SK-N-SH (cell line): ENCODE measurements around the gene DENND2A. TPM values are rescaled to one million over a fixed set of nuclear protein-coding genes. Genes with fewer than 3 reads are reported as not detected.
A peak's percentile ranks its signal among the peaks of the same experiment; 100 is the strongest.
"Not testable (repeated sequence)": the region's sequence is repeated elsewhere in the genome, so short reads cannot be mapped to it uniquely, and the experiment has no call there.

Source experiments
- CTCF ChIA-PET: fragments of 300-600, 350-600 bp; formaldehyde crosslinking; extraction: SDS; loops from one replicate; lab custom pipeline; 2021; lab: Yijun Ruan, JAX
- POLR2A ChIA-PET: fragments of 350-600 bp; sonication (Branson Sonifier 250); formaldehyde crosslinking; extraction: SDS; loops from one replicate; lab custom pipeline; 2020; ENCODE audit warnings: antibody characterized with exemption, inconsistent platforms; lab: Yijun Ruan, JAX
- DNase-seq: peaks from one replicate; pipeline ENCODE4 v3.0.0; 2012
- H2AFZ ChIP-seq: fragments of 200-600 bp; sonication (generic); 2 replicates; pipeline ENCODE4 v1.8.1; 2016; ENCODE audit warnings: antibody characterized with exemption, mild to moderate bottlenecking, low read depth
- H3F3A ChIP-seq: fragments of 200-600 bp; sonication (generic); replicated peaks from 2 replicates; pipeline ENCODE3; 2016; ENCODE audit warnings: antibody characterized with exemption, mild to moderate bottlenecking; ENCODE audit not compliant: insufficient read depth
- H3K27ac ChIP-seq, 2 experiments: fragments of 200-500 bp in 1 of 2; fragments of 200-600 bp in 1 of 2; sonication (Bioruptor generic) in 1 of 2; sonication (generic), shearing (Covaris generic) in 1 of 2; 2 replicates each; pipeline versions ENCODE4 v1.5.1 to v1.6.1; 2014 to 2016; ENCODE audit warnings: low read depth in 2 of 2, inconsistent platforms in 1 of 2, low read length in 1 of 2, mild to moderate bottlenecking in 1 of 2, mixed read lengths in 1 of 2
- H3K27me3 ChIP-seq: fragments of 200-600 bp; sonication (generic), shearing (Covaris generic); 2 replicates; pipeline ENCODE4 v1.6.1; 2016; ENCODE audit warnings: mixed run types; ENCODE audit not compliant: insufficient read depth
- H3K36me3 ChIP-seq, 2 experiments: fragments of 200-500 bp in 1 of 2; fragments of 200-600 bp in 1 of 2; sonication (Bioruptor generic) in 1 of 2; sonication (generic) in 1 of 2; replicated peaks in 1 of 2; 2 replicates each; pipeline versions ENCODE3 to v1.5.1; 2014 to 2016; ENCODE audit warnings: low read length in 1 of 2, mild to moderate bottlenecking in 1 of 2; ENCODE audit not compliant: insufficient read depth in 2 of 2, control insufficient read depth in 1 of 2
- H3K4me1 ChIP-seq, 2 experiments: fragments of 200-500 bp in 1 of 2; fragments of 200-600 bp in 1 of 2; sonication (Bioruptor generic) in 1 of 2; sonication (generic), shearing (Covaris generic) in 1 of 2; 2 replicates each; pipeline versions ENCODE4 v1.5.1 to v1.6.1; 2014 to 2016; ENCODE audit warnings: low read depth in 1 of 2, low read length in 1 of 2, mixed run types in 1 of 2; ENCODE audit not compliant: insufficient read depth in 2 of 2, control insufficient read depth in 1 of 2
- H3K4me2 ChIP-seq: fragments of 200-600 bp; sonication (generic), shearing (Covaris generic); 2 replicates; pipeline ENCODE4 v1.6.1; 2017; ENCODE audit warnings: mixed run types
- H3K4me3 ChIP-seq, 2 experiments: fragments of 200-500 bp in 1 of 2; fragments of 200-600 bp in 1 of 2; sonication (Bioruptor generic) in 1 of 2; sonication (generic), shearing (Covaris generic) in 1 of 2; 2 replicates each; pipeline versions ENCODE4 v1.5.1 to v1.8.1; 2014 to 2016; ENCODE audit warnings: low read depth in 2 of 2, inconsistent platforms in 1 of 2, low read length in 1 of 2, mild to moderate bottlenecking in 1 of 2, mixed read lengths in 1 of 2, moderate library complexity in 1 of 2
- H3K79me2 ChIP-seq: fragments of 200-600 bp; sonication (generic); 2 replicates; pipeline ENCODE4 v1.8.1; 2017; ENCODE audit warnings: mild to moderate bottlenecking; ENCODE audit not compliant: insufficient read depth
- H3K9ac ChIP-seq: fragments of 200-600 bp; sonication (generic); 2 replicates; pipeline ENCODE4 v1.6.1; 2017; ENCODE audit warnings: mixed run types
- H3K9me2 ChIP-seq: fragments of 200-600 bp; sonication (generic); 2 replicates; pipeline ENCODE4 v1.6.1; 2017; ENCODE audit warnings: mixed run types
- H3K9me3 ChIP-seq: fragments of 200-600 bp; sonication (generic); 2 replicates; pipeline ENCODE4 v1.6.1; 2017; ENCODE audit warnings: mixed run types, mild to moderate bottlenecking, moderate library complexity
- H4K20me1 ChIP-seq: fragments of 200-600 bp; sonication (generic); 2 replicates; pipeline ENCODE4 v1.6.1; 2017; ENCODE audit warnings: mild to moderate bottlenecking, mixed run types; ENCODE audit not compliant: insufficient read depth
- CTCF ChIP-seq: fragments of 200-600 bp; sonication (generic); IDR thresholded peaks from 2 replicates; pipeline ENCODE4 v1.6.1; 2017; ENCODE audit warnings: antibody characterized with exemption, mild to moderate bottlenecking, moderate library complexity
- FOXJ3 ChIP-seq: sonication (generic); formaldehyde crosslinking; IDR thresholded peaks from 2 replicates; pipeline ENCODE4 v1.5.1; 2020; ENCODE audit warnings: mild to moderate bottlenecking, missing genetic modification reagents
- MAX ChIP-seq: IDR thresholded peaks from 2 replicates; pipeline ENCODE4 v1.4.0; 2012; ENCODE audit warnings: low read depth
- MEF2A ChIP-seq: IDR thresholded peaks from 2 replicates; pipeline ENCODE4 v1.4.0; 2012; ENCODE audit warnings: low read depth, borderline replicate concordance
- PBX3 ChIP-seq: IDR thresholded peaks from 2 replicates; pipeline ENCODE4; 2012
- RCOR1 ChIP-seq: fragments of 150-350 bp; IDR thresholded peaks from 2 replicates; pipeline ENCODE4 v1.6.1; 2017; ENCODE audit warnings: antibody characterized with exemption, low read length
- TEAD4 ChIP-seq: IDR thresholded peaks from 2 replicates; pipeline ENCODE4 v1.4.0; 2012; ENCODE audit warnings: mild to moderate bottlenecking, borderline replicate concordance; ENCODE audit not compliant: insufficient read depth
- WGBS: methylation state at CpG from one replicate; pipeline ENCODE4 v1.1.6; 2017; ENCODE audit warnings: low lambda C conversion rate; 5-methylcytosine and 5-hydroxymethylcytosine counted together
- polyA plus RNA-seq, 3 experiments: library from polyadenylated mRNA; depleted of rRNA; stranded (reverse); fragments of >200 nt; gene quantifications; 2 replicates each; pipeline ENCODE4 v1.2.3, GENCODE V29; 2012

DENND2A gene
- polyA plus RNA-seq, 1 of the 3 experiments (the other 2 are of a cell fraction) = 3.5 TPM

GRCh38 chr7:140646931-140647647 lies 6.5 kb upstream of the DENND2A start (continued):
- peak; percentile 63; the same call in 1 of the 2 replicates for TF ChIP-seq MAX
- TF ChIP-seq TEAD4 = no peak
- TF ChIP-seq MEF2A = no peak
- peak; percentile 81 for TF ChIP-seq FOXJ3 (CRISPR knock-in tag)
- peak; percentile 49; the same call in 1 of the 2 replicates for TF ChIP-seq RCOR1

GRCh38 chr7:140645166-140645900 lies 4.7 kb upstream of the DENND2A start:
- 91% methylated on average over 8 of the region's 8 CpGs for WGBS
- CTCF ChIA-PET = interaction anchor here (0.7 to 20.3 kb wide), 8 partner anchors 7 to 427 kb away, joined by 4 to 433 read pairs (median 6); no protein-coding TSS in a partner anchor

GRCh38 chr7:140644761-140645160 lies 4.1 kb upstream of the DENND2A start:
- CTCF ChIA-PET = interaction anchor here (1.3 to 20.3 kb wide), 4 partner anchors 8 to 151 kb away, joined by 5 to 433 read pairs (median 24); no protein-coding TSS in a partner anchor
- H4K20me1 ChIP-seq, H3K4me3 ChIP-seq, H3K4me2 ChIP-seq, H3K9ac ChIP-seq, H3K36me3 ChIP-seq, H3K9me3 ChIP-seq, H3F3A ChIP-seq, H2AFZ ChIP-seq, H3K9me2 ChIP-seq, POLR2A ChIA-PET, DNase-seq, H3K79me2 ChIP-seq, H3K27me3 ChIP-seq, H3K27ac ChIP-seq: not testable (repeated sequence)
- whole genome bisulfite sequencing = 91% methylated on average over 13 of the region's 13 CpGs
- H3K4me1 ChIP-seq = peaks cover 0 to 20% of the 10 kb centered on the region in 2 experiments; a peak in 2 of 4 replicates

More at GRCh38 chr7:140645166-140645900, 4.7 kb upstream of the DENND2A start:
- no peak for TF ChIP-seq PBX3
- peak; percentile 58 for TF ChIP-seq CTCF
- POLR2A ChIA-PET = no interaction called here
- H3K79me2 ChIP-seq = no peaks in the 10 kb centered on the region
- H3K27ac ChIP-seq = no peak overlapping the region
- no peak overlapping the region for H2AFZ ChIP-seq
- H3K9me3 ChIP-seq = no peaks in the 10 kb centered on the region
- no peaks in the 10 kb centered on the region for H3K36me3 ChIP-seq
- H3K4me2 ChIP-seq = no peak overlapping the region
- H3K4me1 ChIP-seq = peaks cover 0 to 17% of the 10 kb centered on the region in 2 experiments; a peak in 2 of 4 replicates
- no peaks in the 10 kb centered on the region for H3K9me2 ChIP-seq
- H3K9ac ChIP-seq = no peak overlapping the region
- no peaks in the 10 kb centered on the region for H3K27me3 ChIP-seq
- H3K4me3 ChIP-seq = no peak overlapping the region
- H3F3A ChIP-seq = peaks cover 7% of the 10 kb centered on the region
- peak; percentile 54 for DNase-seq
- H4K20me1 ChIP-seq = no peaks in the 10 kb centered on the region
